Spleen (tissue), 11 donors: ENCODE measurements around the gene CACNA2D3. TPM values are rescaled to one million over a fixed set of nuclear protein-coding genes. Genes with fewer than 3 reads are reported as not detected.

Experiments
- DNase-seq: peaks from one replicate; pipeline ENCODE4 v3.0.0-alpha.2; 2020
- H3K27ac ChIP-seq, 8 donors: fragments of 200-600 bp; sonication (generic) in 7 of 8; 1 replicate in 4 of 8; 2 replicates in 4 of 8; pipeline versions ENCODE4 v1.5.0 to v1.8.0; 2016 to 2021; ENCODE audit warnings: inconsistent platforms in 4 of 8, mild to moderate bottlenecking in 4 of 8, moderate library complexity in 1 of 8
- H3K27me3 ChIP-seq, 7 donors: fragments of 200-600 bp; sonication (generic) in 6 of 7; replicated peaks in 1 of 7; 1 replicate in 4 of 7; 2 replicates in 3 of 7; pipeline versions ENCODE4 v1.5.0 to v1.8.0; 2016 to 2021; ENCODE audit warnings: inconsistent platforms in 3 of 7, mild to moderate bottlenecking in 1 of 7
- H3K36me3 ChIP-seq, 6 donors: fragments of 200-600 bp; sonication (generic) in 5 of 6; 1 replicate in 4 of 6; 2 replicates in 2 of 6; pipeline versions ENCODE4 v1.5.0 to v1.8.0; 2016 to 2021; ENCODE audit warnings: inconsistent platforms in 2 of 6
- H3K4me1 ChIP-seq, 6 donors: fragments of 200-600 bp; sonication (generic) in 5 of 6; 1 replicate in 3 of 6; 2 replicates in 3 of 6; pipeline versions ENCODE4 v1.5.0 to v1.8.0; 2016 to 2021; ENCODE audit warnings: inconsistent platforms in 3 of 6
- H3K4me3 ChIP-seq, 8 donors: fragments of 200-600 bp; sonication (generic) in 7 of 8; 1 replicate in 4 of 8; 2 replicates in 4 of 8; pipeline versions ENCODE4 v1.5.0 to v1.8.0; 2016 to 2021; ENCODE audit warnings: inconsistent platforms in 4 of 8, mild to moderate bottlenecking in 4 of 8, moderate library complexity in 2 of 8
- H3K9me3 ChIP-seq, 8 donors: fragments of 200-600 bp; sonication (generic) in 7 of 8; 1 replicate in 4 of 8; 2 replicates in 4 of 8; pipeline versions ENCODE4 v1.5.0 to v1.8.0; 2016 to 2021; ENCODE audit warnings: inconsistent platforms in 4 of 8
- POLR2A ChIP-seq, 3 donors: fragments of 450-650 bp; IDR thresholded peaks; one replicate each; pipeline ENCODE4 v1.5.1; 2017; ENCODE audit warnings: antibody characterized with exemption in 3 of 3, mild to moderate bottlenecking in 1 of 3
- POLR2AphosphoS5 ChIP-seq, 3 donors: sonication (generic); formaldehyde crosslinking; IDR thresholded peaks; one replicate each; pipeline ENCODE4 v1.5.1; 2017; ENCODE audit warnings: antibody characterized with exemption in 3 of 3
- WGBS, 5 donors: extraction: QIAGEN DNeasy Blood & Tissue Kit in 3 of 5; methylation state at CpG; one replicate each; pipeline versions ENCODE4 v1.1.5 to v1.1.7; 2013 to 2018; 5-methylcytosine and 5-hydroxymethylcytosine counted together
- intact Hi-C: fragments of 100-400 bp; cut with DNase I; formaldehyde crosslinking; loops from one replicate; pipeline ENCODE4 v1.15.0; 2023; ENCODE audit warnings: low total_unique reads
- polyA plus RNA-seq, 3 donors: library from polyadenylated mRNA; stranded (reverse); fragments of 200-250 nt; gene quantifications; one replicate each; pipeline ENCODE4 v1.2.1, GENCODE V29; 2013
- total RNA-seq, 7 donors: library from RNA; depleted of rRNA in 3 of 7; stranded (reverse); fragments of >200 nt in 3 of 7; fragmentation: NEBNext Ultra II Directional in 4 of 7; extraction: Animal tissue kit (Norgen Biotek cat#: 25700) in 4 of 7; gene quantifications; one replicate each; pipeline versions ENCODE4 v1.1.0 to v1.2.1, GENCODE V29; 2016 to 2021
- TF ChIP-seq, protein P1 (sequence below), 11 experiments: fragments of 200-600 bp in 7 of 11; fragments of 450-650 bp in 4 of 11; sonication (generic) in 4 of 11; IDR thresholded peaks in 8 of 11; conservative IDR thresholded peaks in 3 of 11; 1 replicate in 7 of 11; 2 replicates in 4 of 11; pipeline versions ENCODE4 v1.4.0 to v1.8.0; 2016 to 2021; ENCODE audit warnings: antibody characterized with exemption in 11 of 11, inconsistent platforms in 4 of 11, mild to moderate bottlenecking in 1 of 11
- donor health status: healthy with polysubstance abuse.
- donor health status: DM: no; HTN: no; CAD: no; lungs with moderate emphysema.
- donor health status: DM: no; HTN: no; CAD: no.
- donor health status: Bipolar disorder and iron deficiency.
- donor health status: healthy.
- donor health status: DM: no; HTN: no; CAD: no.
- donor health status: DM: yes; HTN: yes; CAD: no.

The CACNA2D3 gene
- total and polyA plus RNA-seq, 10 donors = 0.83 to 4.9 (median 2.9) TPM

- Histone ChIP-seq H3K36me3 (no peaks in the 10 kb centered on the region), H3K4me3 (no peak overlapping the region), H3K27ac (no peak overlapping the region), H3K4me1 (no peaks in the 10 kb centered on the region), H3K9me3 (peaks cover 0 to 61% (median 27%) of the 10 kb centered on the region in 8 donors), H3K27me3 (no peaks in the 10 kb centered on the region)
- no peak for TF ChIP-seq POLR2AphosphoS5 (IDR thresholded peaks at IDR 0.05)
- TF ChIP-seq, protein P1, sequence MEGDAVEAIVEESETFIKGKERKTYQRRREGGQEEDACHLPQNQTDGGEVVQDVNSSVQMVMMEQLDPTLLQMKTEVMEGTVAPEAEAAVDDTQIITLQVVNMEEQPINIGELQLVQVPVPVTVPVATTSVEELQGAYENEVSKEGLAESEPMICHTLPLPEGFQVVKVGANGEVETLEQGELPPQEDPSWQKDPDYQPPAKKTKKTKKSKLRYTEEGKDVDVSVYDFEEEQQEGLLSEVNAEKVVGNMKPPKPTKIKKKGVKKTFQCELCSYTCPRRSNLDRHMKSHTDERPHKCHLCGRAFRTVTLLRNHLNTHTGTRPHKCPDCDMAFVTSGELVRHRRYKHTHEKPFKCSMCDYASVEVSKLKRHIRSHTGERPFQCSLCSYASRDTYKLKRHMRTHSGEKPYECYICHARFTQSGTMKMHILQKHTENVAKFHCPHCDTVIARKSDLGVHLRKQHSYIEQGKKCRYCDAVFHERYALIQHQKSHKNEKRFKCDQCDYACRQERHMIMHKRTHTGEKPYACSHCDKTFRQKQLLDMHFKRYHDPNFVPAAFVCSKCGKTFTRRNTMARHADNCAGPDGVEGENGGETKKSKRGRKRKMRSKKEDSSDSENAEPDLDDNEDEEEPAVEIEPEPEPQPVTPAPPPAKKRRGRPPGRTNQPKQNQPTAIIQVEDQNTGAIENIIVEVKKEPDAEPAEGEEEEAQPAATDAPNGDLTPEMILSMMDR (IDR thresholded peaks at IDR 0.05 in 8 of 11, conservative IDR thresholded peaks at IDR 0.05 in 3 of 11) = no peak
- no peak for TF ChIP-seq POLR2A (IDR thresholded peaks at IDR 0.05)
- no peak for DNase-seq
- 74 to 87% (median 83%) methylated on average over 7 to 8 of the region's 8 CpGs for WGBS, 5 donors
- intact Hi-C loops = no loop called here
These were observed 395.8 kb downstream of the CACNA2D3 start for GRCh38 chr3:54518011-54518675.

- H3K36me3 ChIP-seq = no peaks in the 10 kb centered on the region
- 84 to 88% (median 87%) methylated on average over 2 of the region's 2 CpGs for WGBS, 5 donors
- no peak for TF ChIP-seq POLR2A (IDR thresholded peaks at IDR 0.05)
- no peak for TF ChIP-seq POLR2AphosphoS5 (IDR thresholded peaks at IDR 0.05)
- TF ChIP-seq, protein P1 (IDR thresholded peaks at IDR 0.05 in 8 of 11, conservative IDR thresholded peaks at IDR 0.05 in 3 of 11) = no peak
- no peak for DNase-seq
- intact Hi-C loops = no loop called here
- H3K9me3 ChIP-seq = peaks cover 3 to 64% (median 40%) of the 10 kb centered on the region in 8 donors
- no peaks in the 10 kb centered on the region for H3K27me3 ChIP-seq
- no peak overlapping the region for H3K4me3 ChIP-seq
- no peaks in the 10 kb centered on the region for H3K4me1 ChIP-seq
- no peak overlapping the region for H3K27ac ChIP-seq
These were observed 397.1 kb downstream of the CACNA2D3 start for GRCh38 chr3:54519493-54519892.

- TF ChIP-seq, protein P1 (IDR thresholded peaks at IDR 0.05 in 8 of 11, conservative IDR thresholded peaks at IDR 0.05 in 3 of 11) = no peak
- TF ChIP-seq POLR2AphosphoS5 (IDR thresholded peaks at IDR 0.05) (no peak), POLR2A (IDR thresholded peaks at IDR 0.05) (no peak)
- Histone ChIP-seq H3K36me3 (no peaks in the 10 kb centered on the region), H3K27me3 (no peaks in the 10 kb centered on the region), H3K27ac (no peak overlapping the region), H3K4me3 (no peak overlapping the region), H3K4me1 (no peaks in the 10 kb centered on the region), H3K9me3 (peaks cover 3 to 69% (median 45%) of the 10 kb centered on the region in 8 donors)
- no peak for DNase-seq
- intact Hi-C loops = no loop called here
- WGBS, 5 donors = 66 to 86% (median 80%) methylated on average over 2 of the region's 2 CpGs
These were observed 397.7 kb downstream of the CACNA2D3 start for GRCh38 chr3:54520060-54520459.

DNA sequence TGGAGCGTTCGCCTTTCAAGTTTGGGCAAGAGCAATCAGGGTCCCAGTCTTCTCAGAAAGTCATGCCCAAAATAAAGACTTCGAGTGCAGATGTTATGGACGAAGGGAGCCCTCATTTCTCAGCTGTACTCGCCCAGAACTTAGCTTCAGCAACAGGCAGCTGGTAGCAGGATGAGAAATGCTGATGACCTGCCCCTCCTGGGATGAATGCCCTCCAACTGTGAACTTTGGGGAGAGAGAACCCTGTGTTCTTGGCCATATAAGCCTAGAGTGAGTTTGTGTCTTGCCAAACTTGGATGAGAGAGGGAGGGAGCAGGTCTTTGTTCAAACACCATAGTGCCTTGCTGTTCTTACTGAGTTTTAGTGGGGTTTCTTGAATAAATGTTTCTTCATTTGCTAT, 405.2 kb downstream of the CACNA2D3 start:
- TF ChIP-seq POLR2AphosphoS5 (IDR thresholded peaks at IDR 0.05) (no peak), POLR2A (IDR thresholded peaks at IDR 0.05) (no peak)
- TF ChIP-seq, protein P1 (IDR thresholded peaks at IDR 0.05 in 8 of 11, conservative IDR thresholded peaks at IDR 0.05 in 3 of 11) = no peak
- intact Hi-C loops = no loop called here
- no peaks in the 10 kb centered on the region for H3K36me3 ChIP-seq
- 73 to 91% (median 81%) methylated on average over 5 of the region's 5 CpGs for WGBS, 5 donors
- no peaks in the 10 kb centered on the region for H3K27me3 ChIP-seq
- H3K27ac ChIP-seq = no peak overlapping the region
- no peak overlapping the region for H3K4me3 ChIP-seq
- DNase-seq = no peak
- peaks cover 9 to 51% (median 42%) of the 10 kb centered on the region in 8 donors for H3K9me3 ChIP-seq
- H3K4me1 ChIP-seq = no peaks in the 10 kb centered on the region
